GM12874 (cell line): ENCODE data around the gene SLC25A22.

Experiments
- TF ChIP-seq, protein P1 (sequence below): IDR thresholded peaks from 2 replicates; pipeline ENCODE4 v1.5.1; 2011; ENCODE audit warnings: low read depth, mild to moderate bottlenecking, control low read depth, low read length, moderate library complexity; ENCODE audit not compliant: insufficient read depth

SLC25A22 gene

DNA sequence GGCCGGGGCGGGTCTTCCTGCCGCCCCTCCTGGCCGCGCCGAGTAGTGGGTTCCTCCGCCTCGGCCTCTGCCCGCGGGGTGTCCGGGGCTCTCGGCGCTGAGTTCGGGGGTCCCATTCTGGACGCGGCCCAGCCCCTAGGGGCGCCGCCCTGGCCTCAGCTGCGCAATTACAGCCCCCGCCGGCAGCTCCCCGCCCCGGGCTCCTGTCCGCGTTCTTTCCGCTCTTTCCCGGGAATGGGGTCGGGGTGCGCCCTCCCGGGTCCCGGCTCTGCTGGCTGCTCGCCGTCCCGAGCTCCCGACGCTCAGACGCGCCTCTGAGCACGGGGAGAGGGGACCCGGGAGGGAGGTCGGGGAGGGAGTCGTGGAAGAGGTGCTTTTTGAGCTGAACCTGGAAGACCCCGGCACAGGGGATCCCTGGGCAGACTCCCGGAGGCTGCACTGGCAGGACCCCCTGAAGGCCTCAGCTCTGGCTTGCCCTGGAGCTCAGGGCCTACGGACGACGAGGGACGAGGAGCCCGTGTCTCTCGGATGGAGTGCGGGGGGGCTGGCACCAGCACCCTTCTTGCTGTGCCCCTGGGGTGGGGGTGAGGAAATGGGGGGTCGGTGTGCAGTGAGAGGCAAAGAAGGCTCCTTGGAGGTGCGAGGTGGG lies 45.1 kb upstream of the SLC25A22 start:
- TF ChIP-seq, protein P1, sequence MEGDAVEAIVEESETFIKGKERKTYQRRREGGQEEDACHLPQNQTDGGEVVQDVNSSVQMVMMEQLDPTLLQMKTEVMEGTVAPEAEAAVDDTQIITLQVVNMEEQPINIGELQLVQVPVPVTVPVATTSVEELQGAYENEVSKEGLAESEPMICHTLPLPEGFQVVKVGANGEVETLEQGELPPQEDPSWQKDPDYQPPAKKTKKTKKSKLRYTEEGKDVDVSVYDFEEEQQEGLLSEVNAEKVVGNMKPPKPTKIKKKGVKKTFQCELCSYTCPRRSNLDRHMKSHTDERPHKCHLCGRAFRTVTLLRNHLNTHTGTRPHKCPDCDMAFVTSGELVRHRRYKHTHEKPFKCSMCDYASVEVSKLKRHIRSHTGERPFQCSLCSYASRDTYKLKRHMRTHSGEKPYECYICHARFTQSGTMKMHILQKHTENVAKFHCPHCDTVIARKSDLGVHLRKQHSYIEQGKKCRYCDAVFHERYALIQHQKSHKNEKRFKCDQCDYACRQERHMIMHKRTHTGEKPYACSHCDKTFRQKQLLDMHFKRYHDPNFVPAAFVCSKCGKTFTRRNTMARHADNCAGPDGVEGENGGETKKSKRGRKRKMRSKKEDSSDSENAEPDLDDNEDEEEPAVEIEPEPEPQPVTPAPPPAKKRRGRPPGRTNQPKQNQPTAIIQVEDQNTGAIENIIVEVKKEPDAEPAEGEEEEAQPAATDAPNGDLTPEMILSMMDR: peak; percentile 38

DNA sequence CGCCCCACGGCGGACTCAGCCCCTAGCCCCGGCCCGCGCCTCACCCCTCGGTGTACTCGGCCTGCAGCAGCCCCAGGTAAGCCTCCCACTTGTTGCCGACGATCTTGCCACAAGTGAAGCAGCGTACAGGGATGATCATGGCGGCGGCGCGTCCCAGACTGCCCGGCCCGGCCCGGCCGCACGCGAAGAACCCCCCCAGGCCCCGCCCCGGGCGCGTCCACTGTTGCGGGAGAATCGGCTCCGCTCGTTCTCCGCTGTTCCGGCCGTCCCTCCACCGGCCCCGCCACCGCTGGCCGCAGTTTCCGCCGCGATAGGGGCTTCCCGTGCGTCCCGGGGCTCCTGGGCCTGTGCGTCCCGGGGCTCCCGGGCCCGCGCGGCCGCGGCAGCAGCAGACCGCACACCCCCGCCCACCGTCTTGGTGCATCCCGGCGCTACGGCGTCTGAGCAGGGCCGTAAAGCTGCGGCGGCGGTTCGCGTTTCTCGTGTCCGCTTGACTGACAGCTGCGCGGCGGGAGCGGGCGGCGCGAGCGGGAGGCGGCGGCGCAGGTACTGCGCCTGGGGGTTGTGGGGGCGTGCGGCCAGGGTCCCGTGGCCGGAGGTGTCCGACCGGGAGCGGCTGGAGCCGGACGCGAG lies 44.4 kb upstream of the SLC25A22 start, which contains the start of the genes POLR2L and TSPAN4:
POLR2L (minus strand) TSS at position 160 of the 633 bp plus-strand sequence; CDS start at position 139, 21 bp downstream.
TSPAN4 (plus strand) TSS at position 483 of the 633 bp plus-strand sequence. CDS start 7,453 bp downstream, outside the sequence.
- TF ChIP-seq, protein P1: no peak

DNA sequence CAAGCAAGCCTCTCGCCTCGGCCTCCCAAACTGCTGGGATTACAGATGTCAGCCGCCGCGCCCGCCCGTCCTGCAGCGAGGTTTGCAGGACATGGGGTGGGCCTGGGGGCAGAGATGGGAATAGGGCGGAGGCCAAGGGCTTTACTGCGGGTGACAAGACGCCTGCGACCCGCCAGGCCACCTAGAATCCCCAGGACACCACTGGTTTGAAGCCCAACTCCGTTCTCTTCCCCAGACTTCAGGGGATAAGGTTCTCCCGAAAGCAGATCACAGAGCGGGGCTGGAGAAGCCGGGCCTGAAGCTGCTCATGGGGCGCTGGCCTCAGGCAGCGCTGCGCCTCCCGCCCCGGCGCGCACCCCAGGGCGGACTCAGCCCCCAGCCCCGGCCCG lies 43.9 kb upstream of the SLC25A22 start:
- TF ChIP-seq, protein P1: no peak

DNA sequence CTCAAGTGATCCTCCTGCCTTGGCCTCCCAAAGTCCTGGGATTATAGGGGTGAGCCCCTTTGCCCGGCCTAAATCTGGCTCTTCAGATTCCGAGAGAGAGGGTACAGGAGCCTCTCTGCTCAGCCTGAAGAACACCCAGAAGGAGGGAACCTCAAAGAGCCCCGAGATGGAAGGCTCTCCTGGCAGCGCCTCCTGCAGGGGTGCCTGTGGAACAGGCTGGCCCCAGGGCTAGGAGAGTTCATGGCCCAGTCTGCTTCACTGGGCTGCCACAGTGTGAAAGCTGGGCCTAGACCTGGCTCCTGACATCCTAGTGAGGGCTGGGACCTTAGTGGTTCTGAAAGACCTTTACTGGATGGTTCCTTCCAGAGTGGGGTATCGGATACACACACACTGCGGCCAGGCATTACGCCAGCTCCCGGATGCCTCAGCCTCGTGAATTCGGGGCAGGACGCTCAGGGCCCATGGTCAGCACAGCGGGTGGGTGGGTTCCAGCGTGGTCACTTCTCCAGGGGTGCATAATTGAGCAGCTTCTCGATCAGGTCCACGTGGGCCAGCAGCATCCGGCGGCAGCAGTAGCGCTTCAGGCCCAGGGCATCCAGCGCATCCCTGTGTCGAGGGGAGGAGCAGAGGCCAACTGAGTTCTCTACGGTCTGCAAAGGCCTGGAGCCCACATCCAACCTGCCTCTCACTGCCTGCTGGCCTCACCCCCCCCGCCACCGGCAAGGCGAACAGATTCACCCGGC lies 42.0 kb upstream of the SLC25A22 start:
- TF ChIP-seq, protein P1: peak; percentile 35; the same call in 1 of the 2 replicates

DNA sequence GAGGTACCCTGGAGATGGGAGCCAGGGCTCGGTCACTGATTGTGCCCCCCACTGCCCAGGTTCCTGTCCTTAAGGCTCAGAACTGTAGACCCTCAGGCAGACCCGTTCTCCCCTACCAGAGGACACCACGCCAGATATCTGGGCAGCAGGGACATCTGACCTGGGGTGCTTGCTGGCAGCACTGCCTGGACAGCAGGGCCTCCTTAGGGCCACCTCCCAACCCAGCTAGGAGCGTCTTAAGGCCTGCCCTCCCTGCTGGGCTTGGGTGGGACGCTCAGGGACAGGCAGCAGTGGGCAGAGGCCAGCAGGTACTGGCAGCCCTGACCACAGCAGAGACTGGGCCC lies 41.2 kb upstream of the SLC25A22 start:
- TF ChIP-seq, protein P1: no peak

DNA sequence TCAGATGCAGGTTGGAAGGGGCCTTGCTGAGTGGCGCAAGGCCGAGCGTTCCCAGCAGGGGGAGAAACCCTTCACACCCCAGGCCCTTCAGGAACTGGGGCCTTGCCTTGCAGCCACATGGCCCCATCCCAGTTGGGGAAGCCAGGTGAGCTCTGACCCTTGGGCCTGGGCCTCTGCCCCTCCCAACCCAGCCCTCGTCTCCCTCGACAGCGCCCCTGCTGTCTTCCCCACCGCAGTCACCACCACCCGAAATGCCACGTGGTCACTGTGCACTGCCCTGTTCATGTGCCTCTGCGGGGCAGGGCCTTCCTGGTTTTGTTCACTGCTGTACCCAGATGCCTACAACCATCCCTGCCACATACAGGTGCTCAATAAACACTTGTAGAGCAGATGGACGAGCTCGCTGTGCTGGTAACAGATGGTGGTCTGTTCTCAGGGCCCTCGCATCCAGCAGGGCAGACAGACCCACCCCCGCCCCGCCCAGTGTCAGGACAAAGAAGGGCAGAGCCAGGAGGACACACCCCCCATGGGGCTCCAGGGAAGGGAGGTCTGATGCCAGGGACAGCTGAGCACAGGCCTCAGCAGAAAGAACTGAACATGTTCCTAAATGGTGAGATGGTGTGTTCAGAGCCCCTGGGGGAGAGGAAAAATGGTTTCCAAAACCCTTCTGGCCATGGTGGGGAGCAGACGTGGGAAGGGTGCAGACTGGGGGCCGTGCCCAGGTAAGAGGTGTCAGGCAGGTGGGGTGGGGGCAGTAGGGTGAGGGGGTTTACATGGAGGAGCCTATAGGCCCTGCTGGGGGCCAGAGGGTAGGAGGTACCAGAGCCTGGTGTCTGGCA lies 40.6 kb upstream of the SLC25A22 start:
- TF ChIP-seq, protein P1: no peak

DNA sequence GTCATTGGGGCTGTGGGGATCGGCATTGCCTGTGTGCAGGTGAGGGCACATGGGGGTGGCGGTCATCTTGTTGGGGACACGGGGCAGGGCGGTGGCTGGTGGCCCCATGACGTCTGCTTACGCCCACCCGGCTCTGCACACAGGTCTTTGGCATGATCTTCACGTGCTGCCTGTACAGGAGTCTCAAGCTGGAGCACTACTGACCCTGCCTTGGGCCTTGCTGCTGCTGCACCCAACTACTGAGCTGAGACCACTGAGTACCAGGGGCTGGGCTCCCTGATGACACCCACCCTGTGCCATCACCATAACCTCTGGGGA lies 39.9 kb upstream of the SLC25A22 start:
- TF ChIP-seq, protein P1: no peak
